HG03097 (cell line): Measurements from ENCODE around the gene CCDC13.

Experiments used
- ATAC-seq: cut with Tn5 transposase; IDR thresholded peaks from one replicate; pipeline ENCODE4 v1.9.1; 2021; ENCODE audit not compliant: unreplicated experiment, low FRiP score

Gene CCDC13

DNA sequence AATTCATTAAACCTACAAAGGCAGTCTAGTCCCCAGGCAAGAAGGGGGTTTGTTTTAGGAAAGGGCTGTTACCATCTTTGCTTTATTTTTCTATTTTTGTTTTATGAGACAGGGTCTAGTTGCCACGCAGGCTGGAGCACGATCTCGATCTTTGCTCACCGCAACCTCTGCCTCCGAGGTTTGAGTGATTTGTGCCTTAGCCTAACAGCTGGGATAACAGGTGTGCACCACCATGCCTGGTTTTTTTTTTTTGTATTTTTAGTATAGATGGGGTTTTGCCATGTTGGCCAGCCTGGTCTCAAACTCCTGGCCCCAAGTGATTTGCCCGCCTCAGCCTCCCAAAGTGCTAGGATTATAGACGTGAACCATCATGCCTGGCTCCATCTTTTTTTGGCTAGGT, 26.3 kb upstream of the CCDC13 start:
- no peak for ATAC-seq

DNA sequence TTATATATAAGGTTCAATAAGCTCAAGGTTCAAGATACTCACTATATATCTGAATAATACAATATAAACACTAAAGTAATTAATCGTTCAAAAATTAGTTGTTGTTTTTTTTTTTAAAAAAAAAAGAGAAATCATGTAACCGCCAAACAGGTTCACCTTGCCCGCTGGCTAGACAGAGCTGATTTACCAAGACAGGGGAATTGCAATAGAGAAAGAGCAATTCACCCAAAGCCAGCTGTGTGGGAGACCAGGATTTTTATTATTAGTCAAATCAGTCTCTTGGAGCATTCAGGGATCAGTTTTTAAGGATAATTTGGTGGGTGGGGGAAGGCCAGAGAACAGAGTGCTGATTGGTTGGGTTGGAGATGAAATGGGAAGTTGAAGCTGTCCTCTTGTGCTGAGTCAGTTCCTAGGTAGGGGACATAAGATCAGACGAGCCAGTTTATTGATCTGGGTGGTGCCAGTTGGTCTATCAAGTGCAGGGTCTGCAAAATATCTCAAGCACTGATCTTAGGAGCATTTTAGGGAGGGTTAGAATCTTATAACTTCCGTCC, 23.4 kb upstream of the CCDC13 start:
- ATAC-seq: no peak

DNA sequence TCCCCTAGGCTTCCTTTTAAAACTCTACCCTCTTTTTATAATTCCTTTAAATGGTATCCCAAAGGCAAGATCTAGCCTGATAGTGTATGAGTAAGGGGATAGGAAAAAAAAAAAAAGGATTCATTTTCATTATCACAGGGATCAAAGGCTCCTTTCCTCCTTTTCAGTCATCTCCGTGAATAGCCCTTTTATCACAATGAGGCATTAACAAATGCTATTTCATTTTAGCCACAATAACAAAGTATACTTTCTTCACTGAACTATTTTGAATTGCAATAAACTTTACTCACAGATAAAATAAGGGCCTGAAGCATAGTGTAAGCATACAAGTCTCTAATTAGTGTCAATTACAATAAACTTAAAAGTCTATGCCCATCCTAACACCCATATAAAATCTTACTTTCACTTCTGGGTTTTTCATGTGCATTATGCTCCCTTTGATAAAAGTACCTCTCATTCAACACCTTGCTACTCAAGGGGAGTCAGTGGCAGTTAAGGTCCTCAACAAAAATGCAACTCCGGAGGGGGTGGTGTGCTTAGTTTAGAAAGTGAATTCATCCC, 22.6 kb upstream of the CCDC13 start:
- no peak for ATAC-seq

DNA sequence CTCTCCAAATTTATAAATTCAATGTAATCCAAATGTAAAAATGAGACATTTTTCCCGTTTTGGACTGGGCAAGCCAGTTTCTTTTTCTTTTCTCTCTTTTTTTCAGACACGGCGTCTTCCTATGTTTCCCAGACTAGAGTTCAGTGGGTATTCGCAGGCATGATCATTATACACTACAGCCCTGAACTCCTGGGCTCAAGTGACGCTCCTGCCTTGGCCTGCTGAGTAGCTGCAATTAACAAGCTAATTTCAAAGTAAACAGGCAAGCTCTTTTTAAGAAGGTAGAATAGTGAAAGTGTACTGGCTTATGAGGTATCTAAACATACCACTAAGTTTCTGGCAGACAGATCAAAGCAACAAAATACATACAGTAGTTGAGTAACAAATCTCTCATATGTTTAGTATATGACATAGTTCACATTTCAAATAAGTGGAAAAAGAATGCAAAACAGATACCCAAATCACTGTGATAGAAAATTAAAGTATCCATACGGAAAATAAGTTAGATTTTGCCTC, 17.7 kb upstream of the CCDC13 start:
- ATAC-seq: no peak

DNA sequence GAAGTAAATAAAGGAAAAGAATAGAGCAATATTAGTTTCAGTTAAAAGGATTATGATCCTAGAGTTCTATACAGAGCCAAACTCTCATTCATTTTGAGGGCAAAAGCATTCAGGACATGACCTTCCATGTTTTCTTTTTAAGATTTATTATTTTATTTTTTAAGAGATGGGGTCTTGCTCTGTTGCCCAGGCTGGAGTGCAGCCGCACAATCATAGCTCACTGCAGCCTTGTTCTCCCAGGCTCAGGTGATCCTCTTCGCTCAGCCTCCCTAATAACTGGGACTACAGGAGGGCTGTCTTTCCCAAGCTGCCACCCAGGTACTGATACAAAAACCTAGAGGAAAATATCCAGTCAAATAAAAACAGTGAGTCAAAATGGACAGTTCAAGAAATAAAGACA, 13.6 kb upstream of the CCDC13 start:
- no peak for ATAC-seq

DNA sequence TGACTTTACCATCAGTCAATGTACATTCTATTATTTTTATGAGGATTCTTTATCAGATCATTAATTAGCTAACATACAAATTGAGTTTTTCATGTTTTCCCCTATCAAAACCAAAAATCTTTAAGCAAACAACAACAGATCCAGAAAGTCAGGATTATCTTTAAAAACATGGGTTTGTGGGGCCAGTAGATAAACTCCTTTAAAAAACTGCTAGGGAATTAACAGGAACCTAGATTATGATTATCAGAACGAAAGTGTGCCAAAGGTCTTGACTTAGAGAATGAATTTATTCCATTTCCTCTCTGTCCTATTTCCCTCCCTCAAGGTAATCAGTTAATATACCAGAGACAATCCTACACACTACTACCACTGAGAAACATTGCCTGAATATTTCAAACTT, 13.2 kb upstream of the CCDC13 start:
- no peak for ATAC-seq

DNA sequence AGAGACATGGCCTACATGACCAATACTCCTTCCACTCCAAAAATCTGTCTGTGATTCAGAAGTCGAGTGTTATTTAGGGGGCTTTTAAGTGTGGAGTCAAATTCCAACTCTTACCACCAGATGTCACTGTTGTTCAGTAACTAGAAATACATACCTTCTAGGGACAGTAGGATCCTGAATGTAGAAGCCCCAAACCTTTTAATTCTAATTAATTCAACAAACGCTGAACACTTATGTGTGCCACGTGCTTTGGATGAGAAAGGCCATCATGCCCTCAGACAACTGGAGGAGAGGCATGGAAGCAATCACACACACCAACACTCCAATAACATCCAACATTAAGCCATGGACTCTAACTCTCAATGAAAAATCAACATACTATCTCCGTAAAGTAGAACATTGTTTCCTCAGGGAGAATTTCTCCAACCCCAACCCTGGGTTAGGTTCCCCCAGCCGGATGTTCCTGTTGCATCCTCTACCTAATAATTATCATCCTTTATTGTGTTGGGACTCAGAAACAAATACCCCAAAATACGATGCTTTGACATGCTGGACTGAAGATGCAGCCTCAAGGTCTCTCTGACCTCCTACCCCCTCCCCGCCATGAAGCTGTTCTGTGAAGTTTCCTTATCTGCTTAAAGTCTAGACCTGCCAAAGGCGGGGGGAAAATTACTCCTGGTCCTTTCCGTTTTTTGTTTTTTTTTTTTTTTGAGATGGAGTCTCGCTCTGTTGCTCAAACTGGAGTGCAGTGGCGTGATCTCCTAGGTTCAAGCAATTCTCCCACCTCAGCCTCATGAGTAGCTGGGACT, 8.0 kb upstream of the CCDC13 start:
- peak; percentile 55 for ATAC-seq

DNA sequence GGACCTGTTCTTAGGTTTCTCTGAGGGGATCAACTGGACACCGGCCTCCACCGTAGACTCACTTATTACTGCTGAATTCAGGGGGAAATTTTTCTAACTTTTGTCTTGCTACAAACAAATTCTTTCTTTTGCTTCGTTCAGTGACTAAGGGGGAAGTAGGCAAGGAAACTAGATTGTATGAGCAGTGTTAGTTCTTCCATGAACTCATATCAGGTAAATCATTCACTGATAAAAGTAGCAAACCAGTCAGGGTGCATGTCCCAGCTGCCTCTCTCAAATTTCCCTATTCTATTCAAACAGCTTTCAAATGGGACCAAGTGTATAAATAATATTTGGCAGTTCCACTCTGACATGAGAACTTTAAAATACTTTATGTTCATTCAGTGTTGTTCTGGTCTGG, 7.3 kb upstream of the CCDC13 start:
- no peak for ATAC-seq

DNA sequence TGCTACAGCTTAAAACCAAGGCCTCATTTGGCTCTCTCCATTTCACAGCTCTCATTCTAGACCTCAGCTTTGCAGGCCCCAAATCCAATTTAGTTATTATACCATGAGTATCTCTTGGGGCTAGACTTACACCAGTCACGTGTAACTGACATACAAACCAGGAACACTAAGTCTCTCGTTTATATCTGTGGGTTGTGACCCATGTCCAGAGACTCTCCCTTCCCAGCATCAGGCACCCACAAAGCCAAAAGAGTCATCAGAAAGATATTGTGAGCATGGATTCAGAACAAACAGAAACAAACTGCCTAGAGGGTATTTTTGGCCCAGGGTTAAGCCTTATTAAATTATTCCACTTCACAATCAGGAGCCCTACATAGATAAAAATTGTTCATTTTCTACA, 5.6 kb upstream of the CCDC13 start:
- no peak for ATAC-seq

DNA sequence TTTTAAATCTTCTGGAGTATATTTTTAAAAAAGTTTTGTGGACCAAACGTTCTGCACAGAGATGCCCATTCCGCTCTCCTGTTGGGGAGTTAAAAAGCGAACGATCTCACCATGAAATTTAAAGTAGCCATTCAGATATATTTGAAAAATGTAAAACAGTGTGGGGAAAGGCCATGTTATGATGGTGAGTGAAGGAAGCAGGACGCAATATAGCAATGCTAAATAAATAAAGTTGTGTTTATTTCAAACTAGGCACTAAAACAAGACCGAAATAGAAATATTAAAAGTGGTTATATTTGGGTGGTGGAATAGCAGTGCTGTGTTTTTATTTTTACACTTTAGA, 327 bp upstream of the CCDC13 start:
- no peak for ATAC-seq

DNA sequence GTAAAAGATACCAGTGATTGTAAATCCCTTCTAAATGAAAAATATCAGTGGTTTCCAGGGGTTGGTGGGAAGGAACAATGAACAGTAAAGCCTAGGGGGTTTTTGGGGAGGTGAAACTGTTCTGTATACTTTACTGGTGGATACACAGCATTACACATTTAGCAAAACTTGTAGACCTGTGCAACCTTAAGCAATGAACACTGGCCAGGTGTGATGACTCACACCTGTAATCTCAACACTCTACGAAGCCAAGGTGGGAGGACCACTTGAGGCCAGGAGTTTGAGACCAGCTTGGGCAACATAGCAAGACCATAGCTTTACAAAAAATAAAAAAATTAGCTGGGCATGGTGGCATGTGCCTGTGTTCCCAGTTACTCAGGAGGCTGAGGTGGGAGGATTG, 1.8 kb downstream of the CCDC13 start:
- ATAC-seq: no peak

DNA sequence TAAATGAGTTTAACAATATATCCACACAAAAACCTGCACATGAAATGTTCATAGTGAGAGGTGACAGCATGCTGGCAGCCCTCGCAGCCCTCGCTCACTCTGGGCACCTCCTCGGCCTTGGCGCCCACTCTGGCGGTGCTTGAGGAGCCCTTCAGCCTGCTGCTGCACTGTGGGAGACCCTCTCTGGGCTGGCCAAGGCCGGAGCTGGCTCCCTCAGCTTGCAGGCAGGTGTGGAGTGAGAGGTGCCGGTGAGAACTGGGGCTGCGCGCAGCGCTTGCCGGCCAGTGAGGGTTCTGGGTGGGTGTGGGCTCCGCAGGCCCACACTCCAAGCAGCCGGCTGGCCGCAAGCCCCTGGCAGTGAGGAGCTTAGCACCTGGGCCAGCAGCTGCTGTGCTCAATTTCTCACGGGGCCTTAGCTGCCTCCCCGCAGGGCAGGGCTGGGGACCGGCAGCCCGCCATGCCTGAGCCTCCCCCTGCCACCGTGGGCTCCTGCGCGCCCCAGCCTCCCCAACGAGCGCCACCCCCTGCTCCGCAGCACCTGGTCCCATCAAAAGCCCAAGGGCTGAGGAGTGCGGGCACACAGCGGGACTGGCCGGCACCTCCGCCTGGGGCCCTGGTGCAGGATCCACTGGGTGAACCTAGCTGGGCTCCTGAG, 3.4 kb downstream of the CCDC13 start:
- no peak for ATAC-seq

DNA sequence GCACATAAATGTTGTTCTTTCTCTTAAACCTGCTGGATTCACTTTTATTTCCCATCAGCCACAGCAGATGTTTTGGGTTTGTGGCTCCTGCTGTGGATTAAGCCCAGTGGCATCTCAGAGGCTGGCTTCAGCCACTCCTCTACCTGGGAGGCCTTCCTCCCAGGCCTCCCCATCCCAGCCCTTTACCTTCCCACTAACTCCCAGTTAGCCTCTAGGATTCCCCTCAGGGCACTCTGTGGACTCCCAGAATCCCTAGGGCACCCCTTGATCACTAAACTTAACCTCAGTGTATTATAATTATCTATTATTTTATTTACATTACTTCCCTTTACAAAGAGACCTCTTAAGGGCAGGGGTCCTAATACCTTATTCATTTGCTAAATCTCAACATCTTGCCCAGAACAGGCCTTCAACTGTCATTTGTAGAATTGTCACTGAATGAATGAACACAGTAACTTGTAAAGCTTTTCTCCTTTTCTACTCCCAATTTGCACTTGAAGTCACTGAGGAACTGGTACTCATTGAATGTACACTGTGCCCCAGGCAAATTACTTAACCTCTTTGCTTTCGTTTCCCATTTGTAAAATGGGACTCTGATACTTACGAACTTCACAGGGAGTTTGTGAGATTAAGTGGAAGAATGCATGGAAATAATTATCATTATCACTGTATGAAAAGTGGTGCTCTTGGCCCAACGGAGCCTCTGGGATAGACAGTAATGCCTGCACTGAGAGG, 8.3 kb downstream of the CCDC13 start:
- ATAC-seq: no peak

DNA sequence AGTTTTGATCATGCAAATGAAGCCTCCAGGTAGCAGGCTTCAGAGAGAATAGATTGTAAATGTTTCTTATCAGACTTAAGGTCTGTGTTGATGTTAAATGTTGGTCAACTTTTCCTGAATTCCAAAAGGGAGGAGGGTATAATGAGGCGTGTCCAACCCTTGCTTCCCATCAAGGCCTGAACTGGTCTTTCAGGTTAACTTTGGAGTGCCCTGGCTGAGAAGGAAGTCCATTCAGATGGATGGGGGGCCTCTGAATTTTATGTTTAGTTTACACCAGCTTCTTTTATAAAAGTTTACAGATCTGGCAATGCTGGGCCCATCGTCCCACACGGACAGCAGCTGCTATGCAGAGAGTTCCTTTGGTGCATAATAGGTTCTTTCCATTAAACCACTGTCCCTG, 8.9 kb downstream of the CCDC13 start:
- no peak for ATAC-seq

DNA sequence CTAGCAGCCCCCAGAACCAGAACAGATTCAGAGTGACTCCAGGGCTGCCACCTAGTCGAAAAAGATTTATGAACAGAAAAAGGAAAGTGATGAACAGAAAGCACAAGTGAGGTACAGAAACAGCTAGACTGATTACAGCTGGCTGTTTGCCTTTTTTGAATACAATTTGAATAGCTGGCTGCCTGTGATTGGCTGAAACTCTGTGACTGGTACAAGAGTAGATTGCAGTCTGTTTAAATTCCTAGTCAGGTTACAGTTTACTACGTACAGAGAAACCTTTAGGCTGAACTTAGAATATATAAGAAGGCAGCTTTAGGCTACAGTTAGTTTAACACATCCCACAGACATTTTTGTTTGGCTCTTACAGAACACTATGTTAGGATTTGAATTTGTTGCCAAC, 10.0 kb downstream of the CCDC13 start:
- no peak for ATAC-seq

DNA sequence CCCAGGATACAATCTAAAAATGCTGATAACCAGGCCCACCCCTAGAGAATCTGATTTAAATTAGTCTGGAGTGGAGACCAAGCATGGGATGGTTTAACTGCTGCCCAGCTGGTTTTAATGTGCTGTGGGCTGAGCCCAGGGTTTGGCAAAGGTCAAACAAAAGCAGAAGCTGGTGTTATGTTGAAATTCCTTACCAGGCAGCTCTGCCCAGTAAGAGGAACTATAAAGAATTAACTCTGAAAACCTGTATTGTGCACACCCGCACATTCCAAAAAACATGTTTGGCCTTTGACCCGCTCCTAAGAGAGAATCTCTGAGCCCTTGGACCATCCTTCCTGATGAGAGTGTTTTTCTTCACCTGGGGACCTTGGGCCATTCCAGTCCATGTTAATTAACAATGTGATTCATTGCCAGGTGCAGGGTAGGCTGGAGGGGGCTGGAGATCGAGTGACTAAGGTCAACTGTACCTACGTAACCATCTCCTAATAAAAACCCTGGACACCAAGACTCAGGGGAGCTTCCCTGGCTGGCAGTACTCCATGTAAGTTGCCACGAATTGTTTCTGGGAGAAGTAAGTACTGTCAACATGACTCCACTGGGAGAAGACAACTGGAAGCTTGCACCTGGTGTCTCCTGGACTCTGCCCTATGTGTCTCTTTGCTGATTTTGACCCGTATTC, 10.9 kb downstream of the CCDC13 start:
- no peak for ATAC-seq

DNA sequence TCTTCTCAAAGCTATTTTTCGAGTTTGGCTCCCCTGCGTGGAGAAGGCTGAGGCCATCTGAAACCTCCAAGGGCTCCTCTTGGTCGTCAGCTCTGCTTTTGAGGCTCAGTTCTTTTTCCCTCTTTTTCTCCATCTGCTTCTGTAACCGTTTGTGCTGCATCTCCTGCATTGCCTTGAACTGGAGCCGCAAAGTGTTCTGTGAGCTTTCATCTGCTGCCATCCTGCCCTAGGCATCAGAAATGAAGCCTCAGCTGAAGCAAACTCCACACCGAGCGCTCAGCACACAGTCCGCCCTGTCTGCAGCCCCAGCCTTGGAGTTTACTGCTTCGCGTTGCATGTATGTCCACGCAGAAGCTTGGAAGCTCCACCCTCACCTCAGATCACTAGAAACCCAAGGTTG, 14.9 kb downstream of the CCDC13 start:
- no peak for ATAC-seq

DNA sequence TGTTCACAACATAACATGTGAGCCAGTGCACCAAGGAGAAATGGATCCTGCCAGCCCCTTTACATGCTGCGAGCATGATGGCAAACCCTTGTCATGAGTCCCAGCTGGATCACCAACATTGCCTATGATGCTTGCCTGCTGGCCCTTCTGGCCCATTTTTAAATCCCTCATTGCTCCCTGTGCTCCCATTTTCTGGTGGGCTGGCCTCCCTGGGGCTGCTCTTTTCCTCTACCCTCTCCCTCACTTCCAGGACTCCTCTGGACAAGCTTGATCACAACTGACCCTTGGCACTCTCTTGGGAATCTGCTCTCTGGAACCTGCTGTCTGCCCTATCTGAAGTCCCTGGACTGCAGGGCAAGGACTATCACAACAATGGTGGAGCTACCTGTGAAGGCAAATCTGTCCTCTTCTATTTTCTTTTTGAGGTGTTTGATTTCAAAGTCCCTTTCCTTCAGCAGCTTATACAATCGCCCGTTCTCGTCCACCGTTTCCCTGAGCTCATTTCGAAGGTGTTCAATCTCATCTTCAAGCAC, 16.3 kb downstream of the CCDC13 start:
- no peak for ATAC-seq

DNA sequence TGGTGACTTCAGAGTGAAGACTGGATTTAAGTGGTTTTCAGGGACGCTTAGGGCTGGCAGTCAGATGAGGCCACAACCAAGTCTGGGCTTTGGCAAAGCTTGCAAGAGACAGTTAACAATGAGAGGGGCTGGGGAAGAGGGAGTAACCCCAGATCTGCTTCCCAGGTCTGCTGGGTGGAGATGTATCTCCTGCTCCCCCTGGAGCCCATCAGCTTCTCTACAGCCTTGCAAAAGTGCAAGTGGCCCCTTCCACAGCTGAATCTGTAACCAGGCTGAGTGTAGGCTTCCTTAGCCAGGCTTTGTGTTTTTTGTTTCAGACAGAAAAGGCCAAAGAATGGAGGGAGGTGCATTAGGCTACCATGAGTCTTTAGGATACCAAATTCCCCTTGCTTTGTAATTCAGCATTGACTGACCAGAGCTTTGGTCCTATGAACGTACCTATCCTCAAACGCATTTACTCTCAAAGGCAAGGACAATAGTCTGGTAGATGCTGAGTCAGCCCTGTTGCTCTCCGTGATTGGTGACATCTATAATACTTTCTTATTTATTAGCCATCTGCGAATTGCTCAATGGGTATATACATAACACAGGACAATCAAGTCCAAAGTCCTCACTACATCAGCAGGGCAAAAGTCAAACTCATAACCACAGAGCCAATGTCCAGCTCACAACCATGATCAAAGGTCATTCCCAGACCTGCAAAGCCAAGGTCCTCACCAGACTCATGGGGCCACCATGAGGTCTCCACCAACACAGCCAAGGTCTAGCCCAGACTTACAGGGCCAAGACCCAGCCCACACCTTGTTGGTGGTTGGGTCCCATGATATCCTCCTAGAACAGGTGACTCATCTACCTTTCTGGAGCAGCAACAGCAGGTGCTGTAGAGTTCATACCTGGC, 17.1 kb downstream of the CCDC13 start:
- ATAC-seq: no peak
